ENCODE measurements around the gene BTAF1.

DNA sequence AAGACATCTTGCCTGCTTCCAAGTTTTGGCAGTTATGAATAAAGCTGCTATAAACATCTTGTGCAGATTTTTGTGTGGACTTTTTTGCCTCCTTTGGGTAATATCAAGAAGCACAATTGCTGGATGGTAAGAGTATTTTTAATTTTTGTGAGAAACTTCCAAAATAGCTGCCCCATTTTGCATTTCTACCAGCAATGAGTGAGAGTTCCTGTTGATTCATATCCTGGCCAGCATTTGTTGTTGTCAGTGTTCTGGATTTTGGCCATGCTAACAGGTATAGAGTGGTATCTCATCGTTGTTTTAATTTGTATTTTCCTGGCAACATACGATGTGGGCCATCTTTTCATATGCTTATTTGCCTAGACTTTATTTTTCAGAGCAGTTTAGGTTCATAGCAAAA, 53.9 kb downstream of the BTAF1 start:
- TF ChIP-seq, protein P1, sequence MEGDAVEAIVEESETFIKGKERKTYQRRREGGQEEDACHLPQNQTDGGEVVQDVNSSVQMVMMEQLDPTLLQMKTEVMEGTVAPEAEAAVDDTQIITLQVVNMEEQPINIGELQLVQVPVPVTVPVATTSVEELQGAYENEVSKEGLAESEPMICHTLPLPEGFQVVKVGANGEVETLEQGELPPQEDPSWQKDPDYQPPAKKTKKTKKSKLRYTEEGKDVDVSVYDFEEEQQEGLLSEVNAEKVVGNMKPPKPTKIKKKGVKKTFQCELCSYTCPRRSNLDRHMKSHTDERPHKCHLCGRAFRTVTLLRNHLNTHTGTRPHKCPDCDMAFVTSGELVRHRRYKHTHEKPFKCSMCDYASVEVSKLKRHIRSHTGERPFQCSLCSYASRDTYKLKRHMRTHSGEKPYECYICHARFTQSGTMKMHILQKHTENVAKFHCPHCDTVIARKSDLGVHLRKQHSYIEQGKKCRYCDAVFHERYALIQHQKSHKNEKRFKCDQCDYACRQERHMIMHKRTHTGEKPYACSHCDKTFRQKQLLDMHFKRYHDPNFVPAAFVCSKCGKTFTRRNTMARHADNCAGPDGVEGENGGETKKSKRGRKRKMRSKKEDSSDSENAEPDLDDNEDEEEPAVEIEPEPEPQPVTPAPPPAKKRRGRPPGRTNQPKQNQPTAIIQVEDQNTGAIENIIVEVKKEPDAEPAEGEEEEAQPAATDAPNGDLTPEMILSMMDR (IDR thresholded peaks at IDR 0.05; ENCODE audit: poor library complexity): no peak
- no peak for TF ChIP-seq EZH2 (IDR thresholded peaks at IDR 0.05; ENCODE audit: borderline replicate concordance)

All from hepatocyte (in vitro differentiated cells).